ENCODE data around the gene RTTN.

GRCh38 chr18:70039186-70039585, 166.3 kb downstream of the RTTN start:
- TF ChIP-seq, protein P1, sequence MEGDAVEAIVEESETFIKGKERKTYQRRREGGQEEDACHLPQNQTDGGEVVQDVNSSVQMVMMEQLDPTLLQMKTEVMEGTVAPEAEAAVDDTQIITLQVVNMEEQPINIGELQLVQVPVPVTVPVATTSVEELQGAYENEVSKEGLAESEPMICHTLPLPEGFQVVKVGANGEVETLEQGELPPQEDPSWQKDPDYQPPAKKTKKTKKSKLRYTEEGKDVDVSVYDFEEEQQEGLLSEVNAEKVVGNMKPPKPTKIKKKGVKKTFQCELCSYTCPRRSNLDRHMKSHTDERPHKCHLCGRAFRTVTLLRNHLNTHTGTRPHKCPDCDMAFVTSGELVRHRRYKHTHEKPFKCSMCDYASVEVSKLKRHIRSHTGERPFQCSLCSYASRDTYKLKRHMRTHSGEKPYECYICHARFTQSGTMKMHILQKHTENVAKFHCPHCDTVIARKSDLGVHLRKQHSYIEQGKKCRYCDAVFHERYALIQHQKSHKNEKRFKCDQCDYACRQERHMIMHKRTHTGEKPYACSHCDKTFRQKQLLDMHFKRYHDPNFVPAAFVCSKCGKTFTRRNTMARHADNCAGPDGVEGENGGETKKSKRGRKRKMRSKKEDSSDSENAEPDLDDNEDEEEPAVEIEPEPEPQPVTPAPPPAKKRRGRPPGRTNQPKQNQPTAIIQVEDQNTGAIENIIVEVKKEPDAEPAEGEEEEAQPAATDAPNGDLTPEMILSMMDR (IDR thresholded peaks at IDR 0.05): no peak
- no peak for TF ChIP-seq POLR2AphosphoS5 (IDR thresholded peaks at IDR 0.05; ENCODE audit: low read depth, low read length)
